Measurements from ENCODE around the gene BOD1. TPM values are rescaled to one million over a fixed set of nuclear protein-coding genes. Genes with fewer than 3 reads are reported as not detected.
"Not testable (repeated sequence)": the region's sequence is repeated elsewhere in the genome, so short reads cannot be mapped to it uniquely, and the experiment has no call there.

The BOD1 gene
- total RNA-seq, 1 donor from 2014 or later, result 46.4 TPM

- ATAC-seq (peak; percentile 55), DNase-seq (ENCODE audit: missing footprints) (no peak)
- intact Hi-C loops (cut with DNase I), result no loop called here
These were observed 25.9 kb downstream of the BOD1 start for GRCh38 chr5:173590436-173591055.

GRCh38 chr5:173586133-173586532 lies 30.3 kb downstream of the BOD1 start:
- ATAC-seq, result not testable (repeated sequence)

GRCh38 chr5:173583346-173583745 lies 33.1 kb downstream of the BOD1 start:
- intact Hi-C loops (cut with DNase I), result no loop called here
- ATAC-seq, result no peak
- no peak for DNase-seq (ENCODE audit: missing footprints)

More at GRCh38 chr5:173586133-173586532, 30.3 kb downstream of the BOD1 start:
- DNase-seq (ENCODE audit: missing footprints); intact Hi-C loops (cut with DNase I): not testable (repeated sequence)

GRCh38 chr5:173582216-173583111 lies 34.0 kb downstream of the BOD1 start:
- ATAC-seq, result peak; percentile 60
- DNase-seq (ENCODE audit: missing footprints), result no peak
- intact Hi-C loops (cut with DNase I), result no loop called here

GRCh38 chr5:173581408-173582215 lies 34.8 kb downstream of the BOD1 start:
- intact Hi-C loops (cut with DNase I), result no loop called here
- no peak for ATAC-seq
- DNase-seq (ENCODE audit: missing footprints), result no peak

- DNase-seq (ENCODE audit: missing footprints) (no peak), ATAC-seq (no peak)
- intact Hi-C loops (cut with DNase I), result loop anchor here (10.0 kb wide), 1 partner anchor 244 kb away; no protein-coding TSS in a partner anchor
These were observed 37.4 kb downstream of the BOD1 start for GRCh38 chr5:173578947-173579615.

- DNase-seq (ENCODE audit: missing footprints) (no peak), ATAC-seq (no peak)
- intact Hi-C loops (cut with DNase I), result loop anchor here (10.0 kb wide), 1 partner anchor 243 kb away; no protein-coding TSS in a partner anchor
These were observed 38.6 kb downstream of the BOD1 start for GRCh38 chr5:173577817-173578216.

- no peak for ATAC-seq
- intact Hi-C loops (cut with DNase I), result loop anchor here (10.0 kb wide), 1 partner anchor 242 kb away; no protein-coding TSS in a partner anchor
- DNase-seq (ENCODE audit: missing footprints), result no peak
These were observed 39.3 kb downstream of the BOD1 start for GRCh38 chr5:173577166-173577565.

- no peak for DNase-seq (ENCODE audit: missing footprints)
- intact Hi-C loops (cut with DNase I), result loop anchor here (10.0 kb wide), 1 partner anchor 241 kb away; no protein-coding TSS in a partner anchor
These were observed 40.5 kb downstream of the BOD1 start for GRCh38 chr5:173575985-173576384.

GRCh38 chr5:173574983-173575382 lies 41.5 kb downstream of the BOD1 start:
- DNase-seq (ENCODE audit: missing footprints) (no peak), ATAC-seq (no peak)
- intact Hi-C loops (cut with DNase I), result loop anchor here (5.0 to 10.0 kb wide), 3 partner anchors 103 to 240 kb away; no protein-coding TSS in a partner anchor

More at GRCh38 chr5:173575985-173576384, 40.5 kb downstream of the BOD1 start:
- ATAC-seq, result no peak

GRCh38 chr5:173573126-173573960 lies 43.1 kb downstream of the BOD1 start:
- DNase-seq (ENCODE audit: missing footprints), result peak; percentile 92
- intact Hi-C loops (cut with DNase I), result loop anchor here (2.0 to 10.0 kb wide), 4 partner anchors 101 to 279 kb away; no protein-coding TSS in a partner anchor

GRCh38 chr5:173572431-173573125 lies 43.9 kb downstream of the BOD1 start:
- DNase-seq (ENCODE audit: missing footprints) (no peak), ATAC-seq (peak; percentile 8)
- intact Hi-C loops (cut with DNase I), result loop anchor here (2.0 to 10.0 kb wide), 4 partner anchors 100 to 278 kb away; no protein-coding TSS in a partner anchor

More at GRCh38 chr5:173573126-173573960, 43.1 kb downstream of the BOD1 start:
- ATAC-seq, result peak; percentile 91

GRCh38 chr5:173570321-173571090 lies 45.9 kb downstream of the BOD1 start:
- ATAC-seq (no peak), DNase-seq (ENCODE audit: missing footprints) (no peak)
- intact Hi-C loops (cut with DNase I), result loop anchor here (5.0 to 10.0 kb wide), 3 partner anchors 98 to 236 kb away; no protein-coding TSS in a partner anchor

GRCh38 chr5:173568703-173569102 lies 47.7 kb downstream of the BOD1 start:
- ATAC-seq (no peak), DNase-seq (ENCODE audit: missing footprints) (no peak)
- intact Hi-C loops (cut with DNase I), result no loop called here

- no peak for ATAC-seq
- no peak for DNase-seq (ENCODE audit: missing footprints)
- intact Hi-C loops (cut with DNase I), result no loop called here
These were observed 48.3 kb downstream of the BOD1 start for GRCh38 chr5:173568128-173568527.

GRCh38 chr5:173567548-173567947 lies 48.9 kb downstream of the BOD1 start:
- ATAC-seq (no peak), DNase-seq (ENCODE audit: missing footprints) (no peak)
- intact Hi-C loops (cut with DNase I), result no loop called here

All from Right ventricle myocardium inferior (tissue), 1 donor.